NCI-H1436 (cell line): Measurements from ENCODE around the gene SYNGAP1.
"Not testable (repeated sequence)": the region's sequence is repeated elsewhere in the genome, so short reads cannot be mapped to it uniquely, and the experiment has no call there.

Experiments
- DNase-seq: peaks from one replicate; lab custom pipeline; 2025; lab: John Stamatoyannopoulos, UW

Gene SYNGAP1

DNA sequence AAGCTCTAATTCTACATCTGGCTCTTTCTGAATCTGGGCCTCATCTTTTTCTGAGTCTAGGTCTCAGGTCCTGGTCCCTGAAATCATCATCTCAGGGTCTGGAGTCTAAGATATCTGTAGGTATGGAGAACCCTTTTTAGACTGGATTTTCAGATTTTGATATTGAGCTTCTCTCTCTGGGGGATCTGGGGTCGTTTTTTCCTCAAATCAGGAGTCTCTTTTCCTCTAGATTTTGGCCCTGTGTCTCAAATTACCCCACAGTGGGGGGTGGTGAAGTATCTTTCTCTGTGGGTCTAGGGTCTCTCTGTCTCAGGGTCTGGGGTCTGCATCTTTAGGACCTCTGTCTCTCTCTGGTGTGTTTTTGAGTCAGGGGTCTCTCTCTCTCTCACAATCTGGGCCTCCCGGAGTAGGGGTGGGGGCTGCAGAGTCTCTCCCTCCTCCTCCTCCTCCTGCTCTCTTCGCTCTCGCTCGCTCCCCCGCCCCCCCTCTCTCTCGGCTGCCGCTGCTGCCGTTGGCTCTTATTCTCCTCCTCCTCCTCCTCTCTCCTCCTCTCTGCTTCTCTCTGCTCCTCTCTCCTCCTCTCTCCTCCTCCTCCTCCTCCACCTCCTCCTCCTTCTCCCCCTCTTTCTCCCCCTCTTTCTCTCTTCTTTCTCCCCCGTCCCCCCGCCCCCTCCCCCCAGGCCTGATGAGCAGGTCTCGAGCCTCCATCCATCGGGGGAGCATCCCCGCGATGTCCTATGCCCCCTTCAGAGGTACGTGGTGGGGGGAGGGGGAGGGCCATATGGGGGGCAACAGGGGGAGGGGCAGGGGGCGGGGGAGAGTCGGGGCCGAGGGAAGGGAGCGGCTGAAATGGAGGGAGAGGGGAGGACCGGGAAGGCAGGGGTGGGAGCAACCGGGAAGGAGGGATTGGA, at the start of gene SYNGAP1:
Gene SYNGAP1 (plus strand): TSS at position 486 of the 911 bp plus-strand sequence. CDS start 200 bp downstream, at position 686.
- peak; percentile 48 for DNase-seq

DNA sequence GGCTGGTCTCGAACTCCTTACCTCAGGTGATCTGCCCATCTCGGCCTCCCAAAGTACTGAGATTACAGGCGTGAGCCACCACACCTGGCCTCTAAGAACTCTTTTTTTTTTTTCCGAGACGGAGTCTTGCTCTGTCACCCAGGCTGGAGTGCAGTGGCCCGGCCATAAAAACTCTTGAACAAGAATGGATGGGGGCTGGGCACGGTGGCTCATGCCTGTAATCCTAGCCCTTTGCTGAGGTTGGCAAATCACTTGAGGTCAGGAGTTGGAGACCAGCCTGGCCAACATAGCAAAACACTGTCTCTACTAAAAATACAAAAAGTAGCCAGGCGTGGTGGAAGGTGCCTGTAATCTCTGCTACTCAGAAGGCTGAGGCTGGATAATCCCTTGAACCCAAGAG, 48.0 kb upstream of the SYNGAP1 start:
- DNase-seq: not testable (repeated sequence)

DNA sequence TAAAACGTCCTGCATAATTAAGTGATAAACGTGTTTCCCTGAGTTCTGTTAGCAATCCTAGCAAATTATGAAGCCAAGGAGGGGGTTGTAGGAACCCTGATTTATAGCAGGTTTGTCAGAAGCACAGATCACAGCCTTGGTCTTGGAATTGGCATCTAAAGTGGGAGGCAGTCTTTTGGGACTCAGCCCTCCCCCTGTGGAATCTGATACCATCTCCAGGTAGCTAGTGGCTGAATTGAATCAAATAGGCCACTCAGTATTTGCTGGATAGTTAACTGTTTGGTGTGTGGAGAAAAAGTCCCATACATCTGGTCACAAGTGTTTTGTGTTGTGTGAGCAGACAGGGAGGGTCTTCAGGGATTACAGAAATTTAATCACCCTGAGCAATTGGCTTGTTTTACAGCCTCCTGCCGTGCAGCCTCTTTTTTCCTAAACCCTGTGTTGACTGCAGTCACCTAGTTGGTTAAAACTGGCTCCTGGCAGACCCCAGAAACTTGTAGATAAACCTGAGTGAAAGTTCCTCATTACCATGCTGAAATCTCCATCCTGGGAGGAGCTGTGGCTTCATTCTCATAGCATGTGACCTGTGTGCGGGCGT, 47.2 kb upstream of the SYNGAP1 start:
- no peak for DNase-seq

GRCh38 chr6:33373960-33374910, 45.6 kb upstream of the SYNGAP1 start:
- no peak for DNase-seq

DNA sequence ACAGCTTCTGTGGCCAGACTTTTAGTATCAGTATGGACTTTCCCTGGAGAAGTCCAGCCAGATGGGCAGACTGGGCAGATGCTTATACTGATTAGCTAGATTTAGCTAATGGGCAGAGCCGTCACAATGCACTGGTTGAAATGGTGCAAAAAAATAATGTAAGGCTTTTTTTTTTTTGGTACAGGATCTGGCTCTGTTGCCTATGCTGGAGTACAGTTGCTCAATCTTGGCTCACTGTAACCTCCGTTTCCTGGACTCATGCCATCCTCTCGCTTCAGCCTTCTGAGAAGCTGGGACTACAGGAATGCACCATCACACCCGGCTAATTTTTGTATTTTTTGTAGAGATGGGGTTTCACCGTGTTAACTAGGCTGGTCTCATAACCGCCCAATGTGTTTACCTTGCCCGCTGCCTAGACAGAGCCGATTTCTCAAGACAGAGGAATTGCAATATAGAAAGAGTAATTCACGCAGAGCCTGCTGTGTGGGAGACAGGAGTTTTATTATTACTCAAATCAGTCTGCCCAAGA, 44.7 kb upstream of the SYNGAP1 start:
- no peak for DNase-seq

DNA sequence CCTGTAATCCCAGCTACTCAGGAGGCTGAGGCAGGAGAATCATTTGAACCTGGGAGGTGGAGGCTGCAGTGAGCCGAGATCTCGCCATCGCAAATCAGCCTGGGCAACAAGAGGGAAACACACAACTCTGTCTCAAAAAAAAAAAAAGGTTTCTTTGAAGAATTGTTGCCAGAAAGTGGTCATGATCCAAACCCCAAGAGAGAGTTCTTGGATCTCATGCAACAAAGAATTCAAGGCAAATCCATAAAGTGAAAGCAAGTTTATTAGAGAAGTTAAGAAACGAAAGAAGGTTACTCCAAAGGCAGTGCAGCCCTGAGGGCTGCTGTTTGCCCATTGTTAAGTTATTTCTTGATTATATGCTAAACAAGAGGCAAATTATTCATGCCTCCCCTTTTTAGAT, 42.7 kb upstream of the SYNGAP1 start:
- DNase-seq: no peak

- DNase-seq: not testable (repeated sequence)
Observed at GRCh38 chr6:33379184-33379583, 40.7 kb upstream of the SYNGAP1 start.

GRCh38 chr6:33380272-33380981, 39.4 kb upstream of the SYNGAP1 start:
- DNase-seq: no peak

DNA sequence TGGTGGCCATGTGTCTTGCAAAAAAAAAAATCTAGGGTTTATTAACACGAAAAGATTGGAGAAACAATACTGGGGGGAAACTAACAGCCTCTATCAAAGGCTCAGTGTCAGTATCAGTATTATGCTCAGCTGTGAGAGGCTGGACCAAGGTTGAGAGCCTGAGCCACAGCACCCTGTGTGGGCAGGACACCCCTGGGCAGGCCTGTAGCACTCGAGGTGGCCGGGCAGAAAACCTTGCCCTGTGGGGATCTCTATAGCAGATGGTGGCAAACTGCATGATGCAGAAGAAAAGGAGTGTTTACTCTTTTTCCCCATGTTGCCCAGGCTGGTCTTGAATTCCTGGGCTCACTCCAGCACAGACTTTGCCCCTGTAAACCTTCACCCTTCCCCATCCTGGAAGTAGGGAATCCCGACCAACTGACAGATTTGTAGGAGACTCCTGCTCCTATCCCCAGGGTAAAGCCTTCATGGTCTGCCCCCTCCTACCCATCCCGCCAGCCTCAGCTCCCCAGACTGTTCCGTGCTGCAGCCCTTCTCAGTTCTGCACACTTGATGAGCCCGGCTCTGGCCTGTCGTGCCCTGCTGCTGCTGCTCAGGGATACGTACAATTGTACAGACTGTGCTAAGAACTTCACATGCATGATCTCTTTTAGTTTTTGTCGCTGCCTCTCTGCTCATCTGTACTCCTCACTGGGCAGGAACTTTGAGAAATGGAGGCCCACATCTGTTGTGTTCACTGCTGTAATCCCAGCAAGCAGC, 36.3 kb upstream of the SYNGAP1 start:
- DNase-seq: no peak

DNA sequence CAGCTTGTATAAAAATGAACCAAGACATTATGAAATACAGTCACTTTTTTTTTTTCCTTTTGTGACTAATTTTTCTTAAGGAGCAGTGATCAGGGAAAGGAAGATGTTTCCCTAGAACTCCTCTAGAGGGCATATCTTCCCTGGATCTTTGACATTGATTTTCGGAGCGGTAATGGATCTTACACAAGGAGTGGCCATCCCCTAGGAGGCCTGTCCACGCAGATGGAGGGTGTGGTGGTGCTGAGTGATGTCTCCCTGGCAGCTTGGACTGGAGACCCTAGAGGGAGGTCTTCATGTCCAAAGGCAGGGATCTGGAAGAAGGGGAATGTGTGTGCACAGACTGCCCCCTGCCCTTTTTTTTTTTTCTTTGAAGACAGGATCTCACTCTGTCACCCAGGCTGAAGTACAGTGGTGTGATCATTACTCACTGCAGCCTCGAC, 35.3 kb upstream of the SYNGAP1 start:
- DNase-seq: no peak

- no peak for DNase-seq
Observed at GRCh38 chr6:33390173-33390572, 29.7 kb upstream of the SYNGAP1 start.

DNA sequence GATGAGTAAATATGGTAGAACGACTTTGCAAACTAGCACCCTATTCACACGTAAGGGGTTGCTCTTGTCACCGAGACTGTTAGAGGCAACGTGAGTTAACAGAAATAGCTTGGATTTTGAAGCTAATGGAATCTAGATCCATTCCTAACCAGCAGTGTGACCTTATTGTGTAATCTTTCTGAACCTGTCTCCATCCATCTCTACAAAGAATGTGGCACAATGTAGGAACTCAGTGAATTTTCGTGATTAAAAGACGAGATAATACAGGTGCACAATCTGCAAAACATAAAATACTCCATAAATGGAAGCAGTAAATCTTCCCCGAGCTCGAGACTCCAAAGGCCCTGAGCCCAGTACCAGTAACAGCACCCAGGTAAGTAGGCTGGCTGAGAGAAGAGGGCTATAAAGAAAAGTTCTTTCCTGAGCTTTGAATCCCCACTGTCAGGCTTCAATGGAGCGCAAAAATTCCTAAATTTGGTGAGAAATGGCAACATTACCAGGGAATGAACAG, 29.0 kb upstream of the SYNGAP1 start:
- DNase-seq: no peak

DNA sequence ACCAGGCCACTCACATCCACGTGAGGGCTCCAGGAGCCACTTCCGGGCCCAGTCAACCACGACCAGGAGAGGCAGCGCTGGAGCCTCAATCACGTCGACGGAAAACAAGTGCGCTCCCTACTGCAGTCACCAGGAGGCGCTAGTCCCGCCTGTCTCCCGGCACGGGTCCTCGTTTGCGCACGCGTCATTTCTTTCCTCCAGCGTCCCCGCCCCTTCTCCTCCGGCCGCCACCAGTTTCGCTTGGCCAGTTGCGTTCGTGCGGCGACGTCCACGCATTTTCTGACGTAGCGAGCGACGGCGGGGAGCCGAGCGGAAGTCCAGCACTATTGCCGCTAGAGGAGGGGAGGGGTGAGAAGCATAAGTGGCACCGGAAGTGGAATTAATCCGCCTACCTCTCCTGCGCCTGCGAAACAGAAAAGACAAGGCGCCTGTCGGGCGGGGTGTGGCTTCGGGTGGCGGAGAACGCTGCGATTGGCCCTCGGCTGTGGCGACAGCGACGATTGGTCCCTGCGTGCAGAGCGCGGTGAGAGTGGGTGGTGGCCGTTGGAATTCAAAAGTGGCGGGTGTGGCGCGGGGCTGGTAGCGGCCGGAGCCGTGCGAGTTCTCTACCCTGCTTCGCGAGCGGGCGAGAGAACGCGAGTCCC, 28.5 kb upstream of the SYNGAP1 start, which contains the start of gene KIFC1:
Gene KIFC1 (plus strand): TSS at position 546 of the 644 bp plus-strand sequence. CDS start 163 bp downstream, outside the sequence.
- peak; percentile 98 for DNase-seq

GRCh38 chr6:33391922-33392594, 27.8 kb upstream of the SYNGAP1 start:
- no peak for DNase-seq

DNA sequence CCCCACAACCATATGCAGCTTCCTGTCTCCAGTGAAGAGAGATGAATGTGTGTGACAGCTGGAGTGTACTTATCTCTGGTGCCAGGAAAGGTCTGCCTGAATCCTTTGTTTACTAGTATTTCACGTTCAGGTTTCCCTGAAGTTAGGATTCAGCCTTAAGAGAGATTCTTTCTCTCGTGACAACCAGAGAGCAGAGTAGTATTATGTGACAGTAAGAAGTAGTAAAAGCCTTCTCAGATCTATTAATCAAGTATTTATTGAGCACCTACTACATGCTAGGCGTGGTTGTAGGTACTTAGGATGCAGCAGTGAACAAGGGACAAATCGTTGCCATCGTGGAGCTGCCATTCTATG, 27.3 kb upstream of the SYNGAP1 start:
- no peak for DNase-seq

DNA sequence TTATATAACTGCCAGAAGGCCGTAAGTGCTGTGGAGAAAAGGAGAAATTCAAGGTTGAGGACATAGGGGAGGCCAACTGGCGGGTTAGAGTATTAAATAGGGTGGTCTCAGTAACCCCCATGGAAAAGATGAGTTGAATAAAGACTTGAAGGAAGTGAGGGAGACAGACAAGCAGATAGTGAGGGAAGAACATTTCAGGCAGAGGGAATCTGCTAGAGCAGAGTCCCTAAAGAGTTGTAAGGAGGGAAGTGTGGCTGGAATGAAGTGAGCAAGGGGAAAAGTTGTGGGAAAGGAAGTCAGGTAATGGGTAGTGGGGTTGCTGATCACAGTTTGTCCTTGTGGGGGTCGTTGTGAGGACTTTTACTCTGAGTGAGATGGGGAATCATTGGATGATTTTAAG, 26.9 kb upstream of the SYNGAP1 start:
- no peak for DNase-seq

GRCh38 chr6:33397541-33397940, 22.3 kb upstream of the SYNGAP1 start:
- DNase-seq: no peak

DNA sequence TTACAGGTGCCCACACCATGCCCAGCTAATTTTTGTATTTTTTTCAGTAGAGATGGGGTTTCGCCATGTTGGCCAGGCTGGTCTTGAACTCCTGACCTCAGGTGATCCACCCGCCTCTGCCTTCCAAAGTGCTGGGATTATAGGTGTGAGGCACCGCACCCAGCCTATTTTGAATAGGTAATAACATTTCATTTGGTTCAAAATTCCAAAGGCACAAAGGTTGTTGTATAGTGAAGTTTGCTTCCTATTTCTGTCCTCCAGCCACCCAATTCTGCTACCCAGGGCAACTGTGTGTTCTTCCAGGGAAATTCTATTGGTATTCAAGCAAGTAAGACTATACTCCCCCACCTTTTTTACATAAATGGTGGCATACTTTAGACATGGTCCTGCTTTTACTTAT, 21.3 kb upstream of the SYNGAP1 start:
- DNase-seq: not testable (repeated sequence)

DNA sequence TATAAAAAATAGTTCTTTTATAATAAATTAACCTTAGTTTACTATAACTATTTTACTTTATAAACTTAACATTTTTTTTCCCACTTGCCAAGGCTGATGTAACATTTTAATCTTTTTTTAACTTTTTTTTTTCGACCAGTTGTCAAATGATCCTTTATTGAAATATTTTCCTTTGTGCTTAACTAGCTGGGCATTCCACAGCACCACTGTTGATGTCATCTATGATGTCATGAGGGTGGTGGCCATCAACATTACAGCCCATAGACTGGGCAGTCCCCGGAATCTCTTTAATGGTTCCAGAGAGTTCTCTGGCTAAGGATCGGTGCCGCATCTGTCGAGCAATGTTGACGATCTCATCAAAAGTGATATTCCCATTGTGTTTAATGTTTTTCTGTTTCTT, 20.0 kb upstream of the SYNGAP1 start:
- DNase-seq: not testable (repeated sequence)
